Stromal cell of bone marrow (primary cell): ENCODE results near the gene ACOX1.

ENCODE experiments used
- DNase-seq: peaks from one replicate; pipeline ENCODE4 v3.0.0-alpha.2; 2012; ENCODE audit warnings: low read depth

Gene ACOX1

DNA sequence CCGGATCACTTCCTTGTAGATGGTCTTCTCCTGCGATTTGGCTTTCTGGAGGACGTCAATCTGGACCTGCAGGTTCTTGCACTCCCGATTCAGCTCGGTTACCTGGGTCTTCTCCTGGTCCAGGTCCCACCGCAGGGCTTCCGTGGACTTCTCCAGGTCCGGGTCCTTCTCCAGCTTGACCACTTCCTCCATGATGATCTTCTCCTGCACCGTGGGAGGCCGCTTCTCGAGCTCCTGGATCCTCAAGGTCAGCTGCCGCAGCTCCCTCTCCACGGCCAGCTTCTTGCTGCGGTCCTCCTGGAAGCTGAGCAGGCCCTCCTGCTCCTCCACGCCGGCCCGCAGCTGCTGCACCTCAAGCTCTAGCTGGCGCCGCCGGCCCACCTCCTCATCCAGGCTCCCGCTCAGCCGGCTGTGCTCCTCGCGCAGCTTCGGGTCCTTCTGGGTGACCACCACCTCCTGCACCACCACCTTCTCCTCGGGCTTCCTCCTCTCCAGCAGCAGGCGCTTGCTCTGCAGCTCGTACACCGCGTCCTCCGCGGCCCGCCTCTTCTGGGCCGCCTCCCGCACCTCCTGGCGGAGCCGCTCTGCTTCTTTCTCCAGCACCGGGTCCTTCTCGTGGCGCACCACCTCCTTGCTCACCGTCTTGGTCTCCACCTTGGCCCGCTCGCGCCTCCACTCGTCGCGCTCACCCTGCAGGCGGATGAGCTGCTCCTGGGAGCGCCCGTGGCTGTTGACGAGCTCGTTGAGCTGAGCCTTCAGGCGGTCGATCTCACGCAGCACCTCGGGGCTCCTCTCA is 29.9 kb upstream of the ACOX1 start:
- DNase-seq = no peak

DNA sequence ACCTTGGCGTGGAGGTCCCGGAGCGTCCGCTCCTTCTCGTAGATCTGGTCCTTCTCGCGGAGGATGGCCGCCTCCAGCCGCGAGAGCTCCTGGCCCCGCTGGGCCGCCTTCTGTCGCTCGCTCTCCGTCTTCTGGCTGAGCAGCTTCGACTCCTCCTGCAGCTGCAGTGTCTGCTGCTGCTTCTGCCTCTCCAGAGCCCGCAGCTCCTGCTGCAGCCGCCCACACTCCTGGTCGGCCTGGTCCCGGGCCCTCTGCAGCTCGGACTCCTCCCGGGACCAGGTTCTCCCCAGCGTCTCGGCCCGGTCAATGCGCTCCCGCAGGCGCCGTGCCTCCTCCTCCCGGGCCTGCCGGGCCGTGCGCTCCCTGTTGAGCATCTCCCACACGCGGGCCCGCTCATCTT is 29.2 kb upstream of the ACOX1 start:
- no peak for DNase-seq

DNA sequence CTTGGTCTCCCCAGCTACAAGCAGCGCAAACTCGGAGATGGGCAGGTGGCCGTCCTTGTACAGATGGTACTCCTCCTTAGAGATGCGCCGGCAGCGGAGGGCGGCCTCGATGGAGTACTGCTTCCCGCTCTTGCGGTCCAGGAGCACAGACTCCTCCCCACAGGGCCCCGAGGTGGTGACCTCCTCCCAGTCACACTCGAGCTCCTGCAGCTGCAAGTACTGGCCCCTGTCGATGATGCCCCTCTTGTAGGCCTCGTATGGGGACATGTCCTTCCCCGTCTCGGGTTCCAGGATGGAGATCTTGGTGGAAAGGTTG is 28.8 kb upstream of the ACOX1 start:
- no peak for DNase-seq

DNA sequence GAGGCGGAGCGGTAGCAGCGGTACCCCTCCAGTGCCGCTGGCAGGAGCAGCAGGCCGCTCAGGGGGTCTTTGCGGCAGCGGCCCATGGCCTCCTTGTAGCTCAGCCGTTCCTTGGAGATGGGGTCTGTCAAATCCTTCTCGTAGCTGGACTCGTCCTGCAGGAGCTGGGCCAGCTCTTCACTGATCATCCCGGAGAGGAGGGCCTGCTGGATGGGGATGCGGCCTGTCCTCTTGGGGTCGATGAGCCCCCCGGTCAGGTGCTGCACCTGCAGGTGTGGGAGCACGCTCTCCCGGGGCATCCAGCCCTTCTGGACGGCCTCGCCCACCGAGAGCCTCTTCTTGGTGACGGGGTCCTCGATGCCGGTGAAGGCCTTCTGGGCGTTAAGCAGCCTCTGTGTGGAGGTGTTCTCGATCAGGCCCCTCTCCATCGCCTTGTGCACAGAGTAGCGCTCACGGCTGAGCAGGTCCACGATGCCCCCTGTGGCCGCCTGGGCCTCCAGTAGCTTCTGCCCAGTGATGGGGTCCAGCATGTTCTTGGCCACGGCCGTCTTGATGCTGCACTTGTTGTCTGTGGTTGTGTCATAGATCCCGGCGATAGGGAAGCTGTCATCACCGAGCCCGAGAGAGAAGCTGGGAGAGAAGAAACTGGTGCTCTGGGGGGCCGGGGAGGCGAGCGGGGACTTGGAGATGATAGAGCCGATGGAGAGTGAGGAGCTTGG is 28.3 kb upstream of the ACOX1 start:
- DNase-seq = no peak

DNA sequence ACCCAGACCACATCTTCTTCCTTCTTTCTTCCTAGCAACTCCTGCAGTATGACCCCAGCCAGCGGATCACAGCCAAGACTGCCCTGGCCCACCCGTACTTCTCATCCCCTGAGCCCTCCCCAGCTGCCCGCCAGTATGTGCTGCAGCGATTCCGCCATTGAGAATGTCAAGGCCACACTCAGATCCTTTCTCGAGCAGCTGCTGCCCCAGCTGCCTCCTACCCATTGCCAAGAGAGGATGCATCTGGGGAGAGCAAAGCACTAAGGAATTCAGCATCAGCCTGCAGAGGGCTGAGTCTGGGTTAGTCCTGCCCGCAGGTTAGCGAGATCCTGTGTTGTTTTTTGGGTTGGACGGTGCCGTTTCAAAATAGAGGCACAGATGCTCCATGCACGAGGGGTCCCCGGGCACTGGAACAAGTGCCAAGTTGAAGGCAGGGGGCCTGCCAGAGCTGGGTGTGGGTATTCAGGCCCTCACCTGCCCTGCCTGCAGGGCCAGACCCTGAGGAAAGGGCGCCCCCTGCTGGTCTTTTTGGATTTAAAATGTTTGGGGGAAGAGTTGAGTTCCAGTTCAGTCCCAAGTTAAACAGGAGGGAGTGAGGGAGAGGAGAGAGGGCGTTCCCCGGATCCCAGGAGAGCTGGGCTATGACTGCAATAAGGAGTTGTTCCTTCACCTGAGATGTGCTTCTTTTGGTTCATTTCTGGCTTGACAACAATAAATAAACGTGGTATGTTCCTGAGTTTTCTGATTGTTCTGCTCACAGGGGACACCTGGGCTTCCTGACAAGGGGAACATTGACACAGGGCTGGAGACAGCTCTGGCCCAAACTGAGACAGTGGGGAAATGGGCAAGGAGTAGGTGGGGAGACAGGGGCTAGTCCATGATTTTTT is 26.5 kb upstream of the ACOX1 start:
- peak; percentile 38 for DNase-seq

DNA sequence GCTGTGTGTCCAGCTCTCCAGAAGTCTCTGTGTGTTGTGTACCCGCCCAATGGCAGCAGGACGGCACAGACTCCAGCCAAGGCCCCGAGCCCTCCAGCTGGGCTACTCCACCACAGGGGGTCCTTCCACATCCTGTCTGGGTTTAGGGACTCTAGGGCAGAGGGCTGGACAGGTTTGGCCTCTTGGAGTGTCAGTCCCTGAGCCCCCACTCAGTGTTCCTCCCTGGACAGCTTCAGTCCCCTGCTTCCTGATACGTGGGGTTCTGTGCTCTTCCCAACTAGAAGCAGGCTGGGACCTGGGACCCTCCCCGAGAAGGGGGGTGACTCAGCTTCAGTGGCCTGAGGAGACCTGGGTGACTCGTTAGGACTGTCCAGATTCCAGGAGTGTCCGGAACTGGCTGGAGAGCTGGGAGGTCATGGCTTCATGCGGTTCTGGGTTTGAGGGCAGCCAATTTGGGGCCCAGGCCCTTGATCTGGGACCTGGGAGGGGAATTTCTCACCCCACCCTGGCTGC is 25.8 kb upstream of the ACOX1 start:
- DNase-seq = no peak

DNA sequence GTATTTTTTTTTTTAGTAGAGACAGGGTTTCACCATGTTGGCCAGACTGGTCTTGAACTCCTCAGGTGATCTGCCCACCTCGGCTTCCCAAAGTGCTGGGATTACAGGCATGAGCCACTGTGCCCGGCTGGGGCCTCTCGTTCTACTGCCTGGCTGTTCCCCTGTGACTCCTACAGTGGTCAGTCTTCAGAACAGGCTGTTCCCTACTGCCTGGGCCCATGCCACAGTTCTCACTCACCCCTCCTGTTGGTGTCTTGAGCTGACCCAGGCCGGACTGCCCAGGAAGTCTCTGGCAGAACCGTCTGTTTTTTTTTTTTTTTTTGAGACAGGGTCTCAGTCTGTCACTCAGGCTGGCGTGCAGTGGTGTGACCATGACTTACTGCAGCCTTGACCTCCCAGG is 24.9 kb upstream of the ACOX1 start:
- no peak for DNase-seq

DNA sequence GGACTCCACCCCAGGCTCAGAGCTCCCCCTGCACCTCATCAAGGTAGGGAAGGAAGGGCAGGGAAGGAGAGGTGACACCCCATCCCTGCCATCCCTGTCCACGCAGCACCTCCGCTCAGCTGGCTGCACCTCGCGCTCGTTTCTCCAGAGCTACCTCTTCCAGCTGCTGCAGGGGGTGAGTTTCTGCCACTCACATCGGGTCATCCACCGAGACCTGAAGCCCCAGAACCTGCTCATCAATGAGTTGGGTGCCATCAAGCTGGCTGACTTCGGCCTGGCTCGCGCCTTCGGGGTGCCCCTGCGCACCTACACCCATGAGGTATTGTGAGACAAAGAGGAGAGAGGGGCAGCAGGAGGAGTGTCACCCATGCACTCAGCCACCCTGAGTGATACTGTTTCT is 23.1 kb upstream of the ACOX1 start:
- DNase-seq = no peak

DNA sequence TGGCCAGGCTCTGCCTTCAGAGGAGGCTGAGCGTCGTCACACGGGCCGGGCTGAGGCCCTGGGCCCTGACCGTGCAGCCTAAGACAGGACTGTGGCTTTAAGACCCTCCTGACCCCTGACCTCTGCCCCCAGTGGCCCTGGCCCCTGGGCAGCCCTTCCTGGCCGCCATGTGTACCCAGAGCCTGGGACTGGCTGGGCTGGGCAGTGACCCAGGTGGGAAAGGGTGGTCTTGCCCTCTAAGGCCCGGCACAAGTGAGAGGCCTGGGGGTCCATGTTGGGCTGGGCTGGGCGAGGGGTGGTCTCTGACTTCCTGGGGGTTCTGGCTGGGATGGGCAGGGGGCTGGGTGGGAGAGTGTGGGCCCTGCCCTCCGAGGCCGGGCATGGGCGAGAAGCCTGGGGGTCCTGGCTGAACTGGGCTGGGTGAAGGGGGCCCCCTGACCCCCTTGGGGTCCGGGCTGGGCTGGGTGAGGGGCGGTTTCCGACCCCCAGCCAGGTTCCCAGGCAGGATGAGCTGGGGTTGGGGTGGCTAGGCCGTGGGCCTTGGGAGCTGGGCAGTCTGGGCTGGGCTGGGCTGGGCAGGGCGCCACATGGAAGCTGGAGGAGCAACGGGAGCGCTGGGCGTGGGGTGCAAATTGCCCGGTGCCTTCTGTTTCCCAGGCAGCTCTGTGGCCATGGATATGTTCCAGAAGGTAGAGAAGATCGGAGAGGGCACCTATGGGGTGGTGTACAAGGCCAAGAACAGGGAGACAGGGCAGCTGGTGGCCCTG is 22.0 kb upstream of the ACOX1 start, which contains the start of gene CDK3:
Gene CDK3 (plus strand): TSS at position 101 of the 767 bp plus-strand sequence. CDS start 571 bp downstream, at position 672.
- DNase-seq = no peak

DNA sequence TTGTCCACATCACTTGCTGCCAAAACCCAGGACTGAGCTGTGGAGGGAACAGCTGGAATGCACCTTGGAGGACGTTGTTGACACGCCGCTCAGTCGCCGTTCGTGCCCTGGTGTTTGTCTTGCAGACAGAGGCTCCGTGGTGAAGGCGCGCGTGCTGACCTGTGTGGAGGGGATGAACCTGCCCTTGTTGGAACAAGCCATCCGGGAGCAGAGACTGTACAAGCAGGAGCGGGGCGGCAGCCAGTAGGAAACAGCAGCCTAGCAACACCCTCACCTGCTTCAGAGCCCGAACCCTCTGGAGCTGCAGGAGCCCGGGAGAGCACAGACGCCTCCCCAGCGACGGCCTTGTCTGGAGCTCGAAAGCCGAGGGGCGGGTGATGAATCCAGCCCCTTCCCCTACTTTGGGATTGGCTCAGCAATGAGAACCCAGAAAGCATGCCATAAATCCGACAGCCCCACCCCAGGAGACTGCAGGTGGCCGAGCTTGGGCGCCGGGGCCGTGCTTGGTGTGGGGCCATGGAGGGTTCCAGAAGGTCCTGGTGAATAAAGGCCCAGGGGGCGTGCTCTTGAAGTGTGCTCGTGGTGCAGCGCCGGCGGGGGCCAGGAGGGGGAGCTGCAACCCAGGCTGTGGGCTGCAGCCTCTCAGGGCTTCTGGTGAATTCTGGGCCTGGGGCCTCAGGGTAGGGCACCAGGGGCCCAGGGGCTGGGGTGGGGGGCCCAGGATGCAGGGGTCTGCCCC is 21.2 kb upstream of the ACOX1 start:
- DNase-seq = no peak

DNA sequence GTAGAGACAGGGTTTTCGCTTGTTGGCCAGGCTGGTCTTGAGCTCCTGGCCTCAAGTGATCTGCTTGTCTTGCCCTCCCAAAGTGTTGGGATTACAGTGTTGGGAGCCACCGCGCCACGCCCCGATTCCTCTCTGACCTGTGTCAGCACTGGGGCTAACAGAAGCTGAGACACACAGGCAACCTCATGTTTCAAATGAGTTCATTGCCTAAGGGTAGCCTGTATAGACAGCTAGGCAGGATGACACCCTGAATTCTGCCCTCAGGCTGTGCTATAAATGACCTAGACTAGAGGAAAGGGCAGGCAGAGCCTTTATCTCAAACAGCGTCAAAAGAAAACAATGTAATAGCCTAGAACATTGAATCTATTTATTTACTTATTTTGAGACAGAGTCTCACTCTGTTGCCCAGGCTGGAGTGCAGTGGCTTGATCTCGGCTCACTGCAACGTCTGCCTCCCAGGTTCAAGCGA is 19.4 kb upstream of the ACOX1 start:
- DNase-seq = no peak

DNA sequence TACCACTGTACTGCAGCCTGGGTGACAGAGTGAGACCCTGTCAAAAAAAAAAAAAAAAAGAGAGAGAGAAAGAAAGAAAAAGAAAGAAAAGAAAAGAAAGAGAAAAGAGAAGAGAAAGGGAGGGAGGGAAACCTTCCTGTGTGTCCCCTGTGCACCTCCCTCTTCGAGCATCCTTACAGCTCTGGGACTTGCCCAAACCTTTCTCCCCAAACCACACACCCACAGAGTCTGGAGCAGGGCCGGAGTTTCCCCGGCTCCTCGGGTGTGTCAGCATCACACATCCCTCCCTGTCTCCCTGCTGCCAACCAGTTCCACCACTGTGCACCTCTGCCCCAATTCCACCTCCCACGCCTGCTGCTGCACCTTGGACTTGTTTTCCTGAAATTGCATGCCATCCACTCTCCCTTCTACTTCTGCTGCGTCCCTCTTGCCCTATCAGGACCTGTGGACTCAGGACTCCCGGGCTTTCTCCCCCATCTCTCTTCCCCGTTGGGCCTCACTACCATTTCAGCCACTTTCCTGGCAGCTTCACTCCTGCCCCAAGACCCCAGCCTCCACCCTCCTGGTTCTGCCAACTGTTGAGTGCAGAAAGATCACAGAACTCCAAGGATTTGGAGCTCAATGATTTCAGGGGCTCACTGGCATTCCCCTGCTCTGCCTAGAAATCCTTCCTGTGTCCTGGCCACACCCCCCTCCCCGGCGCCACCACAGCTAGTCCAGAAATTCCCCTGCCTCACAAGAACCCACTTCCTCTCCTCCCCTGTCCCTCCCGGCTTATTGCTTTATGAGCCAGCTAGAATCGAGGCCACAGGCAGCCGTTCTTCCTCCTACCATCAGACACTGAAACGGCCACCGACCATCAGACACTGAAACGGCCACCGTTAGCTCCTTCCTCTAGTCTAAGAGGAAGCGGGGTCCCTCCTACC is 18.0 kb upstream of the ACOX1 start:
- DNase-seq = no peak

DNA sequence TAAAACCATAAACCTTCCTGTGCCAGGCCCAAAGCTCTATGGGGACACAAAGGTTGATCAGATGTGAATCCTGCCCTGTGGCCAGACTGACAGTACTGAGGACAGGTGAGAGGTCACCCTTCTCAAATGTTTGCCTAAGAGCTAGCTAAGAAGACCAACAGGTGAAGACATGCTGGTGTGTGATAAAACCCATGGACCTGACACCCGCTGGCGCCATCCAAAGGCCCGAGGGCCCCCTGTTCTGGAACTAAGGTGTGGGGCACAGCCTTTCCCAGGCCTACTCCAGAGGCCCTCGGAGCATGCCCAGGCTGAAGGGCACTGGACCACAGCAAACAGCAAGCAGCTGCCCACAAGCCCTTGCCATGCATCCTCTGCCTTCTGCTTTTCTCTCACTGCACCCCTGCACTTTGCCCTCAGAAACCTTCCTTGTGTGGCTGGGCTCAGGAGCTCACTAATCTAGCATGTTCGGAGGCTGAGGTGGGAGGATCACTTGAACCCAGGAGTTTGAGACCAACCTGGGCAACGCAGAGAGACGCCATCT is 16.5 kb upstream of the ACOX1 start:
- DNase-seq = no peak

DNA sequence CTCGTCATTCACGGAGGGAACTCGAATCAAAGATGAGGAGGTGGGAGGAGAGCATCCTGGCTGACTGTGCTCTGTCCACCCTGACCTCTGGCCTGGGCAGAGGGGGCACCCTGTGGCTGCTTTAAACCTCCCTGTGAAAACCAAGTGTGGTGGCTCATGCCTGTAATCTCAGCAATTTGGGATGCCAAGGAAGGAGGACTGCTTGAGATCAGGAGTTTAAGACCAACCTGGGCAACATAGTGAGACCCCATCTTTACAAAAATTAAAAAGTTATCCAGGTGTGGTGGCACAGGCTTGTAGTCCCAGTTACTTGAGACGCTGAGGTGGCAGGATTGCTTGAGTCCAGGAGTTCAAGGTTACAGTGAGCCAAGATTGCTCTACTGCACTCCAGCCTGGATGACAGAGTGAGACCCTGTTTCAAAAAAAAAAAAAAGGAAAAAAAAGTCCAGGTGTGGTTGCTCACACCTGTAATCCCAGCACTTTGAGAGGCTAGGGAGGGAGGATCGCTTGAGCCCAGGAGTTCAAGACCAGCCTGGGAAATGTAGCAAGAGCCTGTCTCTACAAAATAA is 15.9 kb upstream of the ACOX1 start:
- DNase-seq = no peak

DNA sequence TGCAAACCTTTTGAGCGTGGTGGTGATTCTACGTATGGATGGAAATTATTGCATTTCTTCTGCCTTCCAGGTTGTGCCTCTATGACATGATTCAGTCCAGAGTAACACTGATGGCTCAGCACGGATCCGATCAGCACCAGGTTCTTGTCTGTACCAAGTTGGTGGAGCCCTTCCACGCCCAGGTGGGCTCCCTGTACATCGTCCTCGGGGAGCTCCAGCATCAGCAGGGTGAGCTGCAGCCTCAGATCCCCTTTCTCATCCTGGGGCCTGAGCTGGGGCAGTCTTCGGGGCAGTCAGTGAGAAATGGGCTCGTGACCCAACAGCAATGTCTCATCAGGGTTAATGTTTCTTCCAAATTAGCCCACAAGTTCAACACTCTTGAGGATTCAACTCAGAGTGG is 12.4 kb upstream of the ACOX1 start:
- no peak for DNase-seq

DNA sequence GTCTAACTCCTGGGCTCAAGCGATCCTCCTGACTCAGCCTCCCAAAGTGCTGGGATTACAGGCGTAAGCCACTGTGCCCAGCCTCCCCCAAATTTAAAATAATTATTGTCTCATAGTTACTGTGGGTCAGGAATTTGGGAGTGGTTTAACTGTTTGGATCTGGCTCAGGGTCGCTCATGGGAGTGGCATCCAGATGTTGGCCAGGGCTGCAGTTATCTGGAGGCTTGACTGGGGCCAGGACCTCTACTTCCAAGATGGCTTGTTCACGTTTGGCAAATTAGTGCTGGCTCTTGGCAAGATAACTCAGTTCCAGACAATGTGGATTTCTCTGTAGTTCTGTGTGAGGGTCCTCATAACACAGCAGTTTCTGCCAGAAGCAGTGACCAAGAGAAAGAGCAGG is 8.1 kb upstream of the ACOX1 start:
- no peak for DNase-seq

DNA sequence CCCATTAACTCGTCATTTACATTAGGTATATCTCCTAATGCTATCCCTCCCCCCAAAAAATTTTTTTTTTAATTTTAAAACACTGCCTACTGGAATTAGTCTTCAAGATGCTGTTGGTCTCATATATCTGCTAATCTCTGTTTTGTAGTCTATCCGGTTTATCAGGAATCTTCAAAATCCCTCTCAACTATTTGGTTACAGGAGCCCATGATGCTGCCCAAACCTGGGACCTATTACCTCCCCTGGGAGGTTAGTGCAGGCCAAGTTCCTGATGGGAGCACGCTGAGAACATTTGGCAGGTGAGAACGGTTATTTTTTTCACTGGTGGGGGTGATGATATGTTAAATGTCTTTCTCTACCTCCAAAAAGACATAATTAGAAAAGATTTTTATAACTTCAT is 7.0 kb upstream of the ACOX1 start:
- no peak for DNase-seq

DNA sequence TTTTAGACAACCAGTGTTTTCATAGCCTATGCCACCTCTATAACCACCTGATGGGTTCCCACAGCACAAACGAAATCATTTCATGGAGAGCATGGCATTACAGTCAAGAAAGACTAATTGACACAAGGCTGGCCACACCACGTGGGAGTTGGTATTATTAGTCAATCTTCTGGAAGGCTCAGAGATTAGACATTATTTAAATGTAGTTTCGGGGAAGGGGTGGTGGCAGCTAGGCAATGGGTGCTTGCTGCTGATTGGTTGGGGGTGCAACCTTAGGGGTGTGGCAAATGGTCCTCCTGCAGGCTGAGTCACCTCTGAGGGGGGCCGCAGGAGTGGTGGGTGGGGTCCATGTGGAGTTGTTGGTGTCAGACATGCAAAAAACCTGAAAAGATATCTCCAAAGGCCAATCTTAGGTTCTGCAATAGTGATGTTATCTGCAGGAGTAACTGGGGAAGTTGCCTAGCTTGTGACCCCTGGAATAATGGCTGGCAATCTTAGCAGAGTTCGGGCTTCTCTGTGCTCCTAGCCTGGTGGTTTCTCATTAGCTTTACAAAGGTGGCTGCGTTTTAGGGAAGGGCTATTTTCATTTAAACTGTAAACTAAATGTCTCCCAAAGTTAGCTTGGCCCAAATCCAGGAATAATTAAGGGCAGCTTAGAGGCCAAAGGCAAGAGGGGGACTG is 4.7 kb upstream of the ACOX1 start:
- no peak for DNase-seq
